HG03064 (cell line): ENCODE measurements around the gene ARHGAP40.

ENCODE experiments used
- ATAC-seq: cut with Tn5 transposase; IDR thresholded peaks from one replicate; pipeline ENCODE4 v1.9.1; 2021; ENCODE audit warnings: low read depth; ENCODE audit not compliant: unreplicated experiment

ARHGAP40 gene

DNA sequence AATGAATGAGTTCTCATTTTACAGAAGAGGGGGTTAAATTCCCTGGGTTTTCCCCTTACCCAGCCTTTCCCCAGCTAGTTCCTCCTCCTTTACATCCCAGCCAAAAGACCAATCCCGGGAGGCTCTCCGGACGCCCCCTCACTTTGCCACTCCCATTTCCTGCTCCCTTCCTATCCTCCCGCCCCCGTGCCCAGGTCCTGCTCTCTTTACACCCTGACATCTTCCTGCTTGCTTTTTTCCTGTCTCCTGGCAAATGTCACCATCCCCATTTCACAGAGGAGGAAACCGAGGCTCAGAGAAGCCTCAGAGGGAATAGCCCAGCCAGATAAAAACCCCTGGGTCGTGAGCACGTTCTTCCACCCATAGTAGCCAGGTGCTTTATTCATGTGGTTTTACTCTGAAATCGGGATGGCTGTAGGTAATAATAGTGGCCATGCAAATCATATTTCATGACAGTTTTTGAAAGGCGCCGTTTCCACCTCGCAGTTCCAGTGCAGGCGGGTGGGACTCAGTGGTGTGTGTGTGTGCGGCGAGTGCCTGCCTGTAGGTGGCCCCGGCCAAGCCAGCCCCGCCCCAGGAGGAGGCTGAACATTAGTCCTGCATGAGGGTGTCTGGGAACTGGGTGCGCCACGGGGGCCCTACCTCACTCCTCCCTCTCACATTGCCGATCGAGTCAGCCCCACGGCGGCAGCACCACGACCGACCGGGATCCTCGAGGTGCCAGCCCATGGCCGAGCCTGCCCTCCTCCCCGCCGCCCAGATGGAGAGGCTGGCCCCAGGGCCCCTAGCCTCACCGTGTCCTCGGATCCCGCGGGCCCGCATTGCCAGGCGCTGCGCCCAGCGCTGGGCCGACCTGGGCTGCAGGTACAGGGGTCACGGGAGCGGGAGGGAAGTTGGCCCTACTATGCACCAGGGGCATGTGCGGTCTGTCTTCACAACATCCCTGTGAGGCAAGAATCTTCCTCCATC lies at the start of gene ARHGAP40:
ARHGAP40 (plus strand) TSS at position 594 of the 969 bp plus-strand sequence.
- ATAC-seq = no peak

DNA sequence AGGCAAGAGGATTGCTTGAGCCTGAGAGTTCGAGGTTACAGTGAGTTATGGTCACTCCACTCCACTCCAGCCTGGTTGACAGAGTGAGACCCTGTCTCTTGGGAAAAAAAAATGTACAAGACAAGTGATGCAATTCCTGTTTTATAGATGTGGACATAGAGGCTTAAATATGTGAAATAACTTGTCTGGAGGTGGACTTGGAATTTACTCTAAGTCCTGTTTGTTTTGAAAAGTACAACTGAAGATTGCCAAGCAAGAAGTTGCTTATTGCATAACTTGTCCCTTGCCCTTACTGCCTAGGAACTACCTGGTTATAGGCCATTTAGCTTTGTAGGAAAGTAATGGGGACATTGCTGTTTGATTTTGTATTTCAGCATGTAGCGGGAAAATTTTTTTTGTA lies 46.6 kb upstream of the ARHGAP40 start:
- no peak for ATAC-seq

DNA sequence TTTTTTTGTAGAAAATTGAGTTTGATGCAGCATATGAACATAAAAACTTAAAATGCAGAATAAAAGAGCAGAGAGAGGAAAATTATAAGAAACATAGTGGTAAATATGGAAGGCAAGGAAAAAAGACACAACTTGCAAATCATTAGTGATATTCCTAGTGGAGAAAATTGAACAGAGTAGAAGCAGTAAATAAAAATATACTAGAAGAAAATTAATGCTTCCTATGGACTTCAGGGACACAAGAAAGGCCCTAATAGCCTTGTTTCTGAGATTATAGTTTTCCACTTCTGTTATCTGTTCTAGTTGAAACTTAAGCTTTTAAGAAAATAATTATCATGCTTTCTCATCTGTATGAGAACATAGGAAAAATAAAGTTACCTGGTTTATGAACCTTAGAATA lies 46.2 kb upstream of the ARHGAP40 start:
- ATAC-seq = no peak

- ATAC-seq = no peak
Measured at GRCh38 chr20:38557174-38557573, 44.4 kb upstream of the ARHGAP40 start.

GRCh38 chr20:38558596-38559360 lies 42.8 kb upstream of the ARHGAP40 start:
- ATAC-seq = no peak

- no peak for ATAC-seq
Measured at GRCh38 chr20:38559764-38560163, 41.8 kb upstream of the ARHGAP40 start.

GRCh38 chr20:38563802-38564431 lies 37.7 kb upstream of the ARHGAP40 start:
- ATAC-seq = no peak

- no peak for ATAC-seq
Measured at GRCh38 chr20:38564680-38565079, 36.9 kb upstream of the ARHGAP40 start.

GRCh38 chr20:38566036-38566598 lies 35.5 kb upstream of the ARHGAP40 start:
- ATAC-seq = no peak

DNA sequence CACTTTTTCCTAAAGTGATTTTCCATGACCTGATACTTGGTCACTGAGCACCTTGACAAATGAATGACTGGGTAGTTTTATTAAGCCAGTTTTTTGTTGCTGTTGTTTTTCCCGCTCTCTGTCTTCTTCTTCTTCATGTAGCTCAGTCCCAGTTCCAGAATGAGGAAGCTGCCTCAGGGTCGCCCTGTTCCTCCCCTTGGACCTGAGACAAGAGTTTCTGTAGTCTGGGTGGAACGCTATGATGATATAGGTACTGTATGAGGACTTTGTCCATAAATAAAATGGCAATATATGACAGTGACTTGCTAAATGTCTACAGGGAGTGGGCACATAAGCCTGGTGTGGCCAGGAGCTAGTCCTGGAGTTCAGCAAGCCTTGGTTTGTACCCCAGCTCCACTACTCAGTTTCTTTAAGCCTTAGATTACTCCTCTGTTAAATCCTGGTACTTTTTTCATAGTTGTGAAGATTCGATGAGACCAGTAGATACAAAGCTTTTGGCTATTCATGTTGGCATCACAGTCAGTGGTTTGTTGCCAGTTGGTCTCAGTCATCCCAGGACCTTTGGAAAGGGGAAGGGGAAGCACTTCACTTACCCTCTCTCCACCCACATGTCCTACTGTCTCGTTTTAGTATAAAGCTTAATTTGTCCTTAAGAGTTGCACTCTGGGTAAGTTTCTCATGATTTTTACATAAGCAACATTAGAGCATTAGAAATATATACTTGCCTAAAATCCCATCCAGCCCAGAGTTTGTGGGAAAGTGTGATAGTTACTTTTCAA lies 31.7 kb upstream of the ARHGAP40 start:
- ATAC-seq = no peak

GRCh38 chr20:38573413-38573812 lies 28.2 kb upstream of the ARHGAP40 start:
- ATAC-seq = no peak

GRCh38 chr20:38579219-38579910 lies 22.2 kb upstream of the ARHGAP40 start:
- no peak for ATAC-seq

DNA sequence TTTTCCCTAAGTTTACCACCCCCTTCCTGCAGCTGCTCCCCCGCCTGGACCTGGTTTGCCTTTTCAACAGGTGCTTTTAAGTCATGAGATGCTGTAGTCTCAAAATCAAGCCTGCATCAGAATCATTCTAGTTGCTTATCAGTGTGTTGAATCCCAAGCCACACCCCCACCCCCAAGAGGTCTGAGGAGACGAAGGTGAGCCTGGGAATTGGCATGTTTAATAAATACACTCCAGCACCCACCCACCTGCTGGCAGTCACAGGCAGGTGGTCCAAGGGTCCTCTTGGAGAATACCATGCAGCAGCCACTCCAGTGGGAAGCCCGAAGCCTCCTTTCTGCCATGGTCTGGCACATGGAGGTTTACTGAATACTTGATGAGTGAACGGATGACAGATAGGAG lies 21.7 kb upstream of the ARHGAP40 start:
- ATAC-seq = no peak

DNA sequence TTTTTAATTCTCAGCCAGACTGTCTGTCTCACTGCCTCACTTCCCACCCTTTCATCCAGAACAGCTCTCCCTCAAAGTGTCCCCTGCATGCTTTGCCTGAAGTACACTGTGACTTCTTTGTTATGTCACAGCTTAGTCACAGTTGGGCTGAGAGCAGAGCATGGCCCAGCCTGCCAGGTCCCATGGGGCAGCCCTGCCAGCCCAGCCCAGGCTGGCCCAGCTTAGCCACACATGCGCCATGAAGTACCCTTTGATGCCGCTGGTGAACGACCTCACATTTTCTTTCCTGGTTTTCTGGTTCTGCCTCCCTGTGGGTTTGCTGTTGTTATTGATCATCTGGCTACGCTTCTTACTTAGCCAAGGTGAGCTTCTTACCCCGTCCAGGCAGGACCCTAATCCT lies 20.6 kb upstream of the ARHGAP40 start, which contains the start of gene ADIG:
ADIG (plus strand) TSS at position 185 of the 400 bp plus-strand sequence; CDS start at position 239, 54 bp downstream.
- ATAC-seq = no peak

DNA sequence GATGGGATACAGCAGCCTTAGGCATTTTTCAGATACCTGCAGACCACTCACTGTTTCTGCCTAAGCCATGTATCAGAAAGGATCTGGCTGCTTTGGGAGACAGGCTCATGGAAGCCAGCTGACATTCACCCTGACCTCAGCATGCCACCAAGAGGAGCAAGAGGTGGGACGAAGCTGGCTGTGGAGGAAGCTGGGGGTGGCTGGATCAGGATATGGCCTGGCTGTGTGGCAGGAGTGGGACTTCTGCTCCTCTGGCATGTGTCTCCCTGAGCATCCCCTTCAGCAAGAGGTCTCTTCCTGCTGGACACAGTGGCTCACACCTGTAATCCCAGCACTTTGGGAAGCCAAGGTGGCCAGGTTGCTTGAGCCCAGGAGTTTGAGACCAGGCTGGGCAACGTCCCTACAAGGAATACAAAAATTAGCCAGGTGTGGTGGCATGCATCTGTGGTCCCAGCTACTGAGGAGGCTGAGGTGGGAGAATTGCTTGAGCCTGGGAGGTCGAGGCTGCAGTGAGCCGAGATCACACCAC lies 19.7 kb upstream of the ARHGAP40 start:
- no peak for ATAC-seq

GRCh38 chr20:38583306-38583705 lies 18.3 kb upstream of the ARHGAP40 start:
- ATAC-seq = no peak

GRCh38 chr20:38584099-38584763 lies 17.4 kb upstream of the ARHGAP40 start:
- ATAC-seq = no peak

DNA sequence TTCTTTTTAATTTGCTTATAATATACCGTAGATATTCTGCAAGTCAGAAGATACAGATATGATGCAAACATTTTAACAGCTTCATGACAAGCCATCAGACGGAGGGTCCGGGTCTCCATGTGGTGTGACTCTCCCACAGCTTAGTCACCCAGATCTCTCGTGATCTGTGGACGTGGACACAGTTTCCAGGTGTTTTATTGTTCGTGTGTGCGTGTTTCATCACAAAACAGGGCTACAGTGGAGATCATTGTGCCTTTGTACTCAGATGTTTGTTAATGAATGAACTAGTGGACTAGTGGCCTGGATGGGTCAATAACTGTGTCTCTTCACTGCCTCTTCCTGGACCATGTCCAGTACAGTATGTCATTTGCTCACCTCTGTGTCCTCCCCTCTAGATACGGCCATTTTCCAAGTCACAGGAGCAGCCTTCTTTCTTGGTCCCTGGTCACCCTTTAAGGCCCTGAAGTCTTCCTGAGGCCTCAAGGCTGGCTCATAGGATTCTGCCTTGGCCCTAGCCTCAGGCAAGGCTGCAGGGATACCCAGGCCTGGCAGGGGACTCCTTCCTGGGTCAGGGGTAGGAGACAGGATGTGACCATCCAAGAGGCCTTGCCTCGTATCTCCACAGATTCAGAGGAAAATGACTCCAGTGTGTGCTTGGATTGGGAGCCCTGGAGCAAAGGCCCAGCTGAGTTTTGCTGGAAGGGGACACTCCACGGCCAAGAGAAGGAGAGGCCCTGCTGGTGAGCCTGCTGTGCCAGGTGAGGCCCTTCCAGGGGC lies 16.0 kb upstream of the ARHGAP40 start:
- ATAC-seq = no peak
